Lower leg skin (tissue), 4 donors: ENCODE results near the gene SAAL1. TPM values are rescaled to one million over a fixed set of nuclear protein-coding genes. Genes with fewer than 3 reads are reported as not detected.

Experiments
- DNase-seq, 2 donors: peaks; one replicate each; pipeline ENCODE4 v3.0.0-alpha.2; 2019; ENCODE audit warnings: low spot score in 2 of 2
- H3K4me3 ChIP-seq: fragments of 200-600 bp; sonication (generic); 2 replicates; pipeline ENCODE4 v1.5.1; 2017; ENCODE audit warnings: mild to moderate bottlenecking, low read depth; ENCODE audit not compliant: poor library complexity, severe bottlenecking
- POLR2A ChIP-seq, 2 donors: fragments of 450-650 bp; IDR thresholded peaks; one replicate each; pipeline ENCODE4 v1.6.1; 2016 to 2017; ENCODE audit warnings: antibody characterized with exemption in 2 of 2, mild to moderate bottlenecking in 1 of 2, moderate library complexity in 1 of 2
- WGBS, 2 donors: methylation state at CpG; one replicate each; pipeline ENCODE4 v1.1.5; 2018; 5-methylcytosine and 5-hydroxymethylcytosine counted together
- intact Hi-C: fragments of 100-400 bp; cut with DNase I; formaldehyde crosslinking; loops from one replicate; pipeline ENCODE4 v1.15.0; 2023; ENCODE audit warnings: low total_unique reads
- total RNA-seq, 4 donors: library from RNA; depleted of rRNA; stranded (reverse); fragments of >200 nt; gene quantifications; one replicate each; pipeline ENCODE4 v1.1.0, GENCODE V29; 2016
- TF ChIP-seq, protein P1 (sequence below), 3 donors: fragments of 450-650 bp; IDR thresholded peaks; one replicate each; pipeline ENCODE4 v1.5.1; 2016; ENCODE audit warnings: antibody characterized with exemption in 3 of 3, mild to moderate bottlenecking in 3 of 3, moderate library complexity in 2 of 3

The SAAL1 gene, protein sequence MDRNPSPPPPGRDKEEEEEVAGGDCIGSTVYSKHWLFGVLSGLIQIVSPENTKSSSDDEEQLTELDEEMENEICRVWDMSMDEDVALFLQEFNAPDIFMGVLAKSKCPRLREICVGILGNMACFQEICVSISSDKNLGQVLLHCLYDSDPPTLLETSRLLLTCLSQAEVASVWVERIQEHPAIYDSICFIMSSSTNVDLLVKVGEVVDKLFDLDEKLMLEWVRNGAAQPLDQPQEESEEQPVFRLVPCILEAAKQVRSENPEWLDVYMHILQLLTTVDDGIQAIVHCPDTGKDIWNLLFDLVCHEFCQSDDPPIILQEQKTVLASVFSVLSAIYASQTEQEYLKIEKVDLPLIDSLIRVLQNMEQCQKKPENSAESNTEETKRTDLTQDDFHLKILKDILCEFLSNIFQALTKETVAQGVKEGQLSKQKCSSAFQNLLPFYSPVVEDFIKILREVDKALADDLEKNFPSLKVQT
- 10 to 100 TPM in 3 of 4 donors, 1 to 10 TPM in 1; 7.2 to 13.7 (median 11.5) TPM for total RNA-seq

DNA sequence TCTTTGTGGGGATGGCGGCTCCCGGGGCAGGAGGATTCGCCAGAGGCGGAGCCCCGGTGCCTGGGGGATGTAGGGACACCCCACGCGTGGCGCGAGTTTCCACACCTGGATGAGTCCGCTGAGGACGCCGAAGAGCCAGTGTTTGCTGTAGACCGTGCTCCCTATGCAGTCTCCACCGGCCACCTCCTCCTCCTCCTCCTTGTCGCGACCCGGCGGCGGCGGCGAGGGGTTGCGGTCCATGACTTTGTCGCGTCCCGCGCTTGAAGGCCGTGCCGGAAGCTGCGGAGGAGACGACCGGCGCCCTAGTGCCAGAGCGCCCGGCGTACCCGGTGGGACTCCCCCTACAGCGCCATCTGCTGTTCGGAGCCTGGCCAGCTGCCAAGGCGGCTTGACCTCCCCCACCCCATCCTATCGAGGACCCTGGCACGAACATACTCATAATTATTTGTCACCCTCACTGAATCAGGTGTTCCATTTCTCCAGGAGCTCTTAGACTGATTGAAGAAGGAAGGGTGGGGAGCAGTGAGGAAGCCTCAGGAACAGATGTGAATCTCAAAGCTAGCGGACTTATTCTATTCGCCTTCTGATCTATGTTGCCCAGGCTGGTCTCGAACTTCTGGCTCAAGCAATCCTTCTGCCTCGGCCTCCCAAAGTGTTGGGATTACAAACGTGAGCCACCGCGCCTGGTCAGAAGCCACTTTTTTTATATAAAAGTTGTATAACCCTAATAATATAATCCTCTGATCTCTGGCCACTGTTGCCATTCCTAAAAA is at the start of gene SAAL1:
TSS of gene SAAL1 (minus strand) at position 281 of the 773 bp plus-strand sequence. CDS start at position 240, 41 bp downstream.
- peak; percentile 65 to 95 for DNase-seq
- intact Hi-C loops, result loop anchor here (10.0 kb wide), 1 partner anchor 101 kb away; no protein-coding TSS in a partner anchor
- peak within 1 kb of the TSS; percentile 93 for H3K4me3 ChIP-seq
- TF ChIP-seq POLR2A (IDR thresholded peaks at IDR 0.05), result no peak
- TF ChIP-seq, protein P1, sequence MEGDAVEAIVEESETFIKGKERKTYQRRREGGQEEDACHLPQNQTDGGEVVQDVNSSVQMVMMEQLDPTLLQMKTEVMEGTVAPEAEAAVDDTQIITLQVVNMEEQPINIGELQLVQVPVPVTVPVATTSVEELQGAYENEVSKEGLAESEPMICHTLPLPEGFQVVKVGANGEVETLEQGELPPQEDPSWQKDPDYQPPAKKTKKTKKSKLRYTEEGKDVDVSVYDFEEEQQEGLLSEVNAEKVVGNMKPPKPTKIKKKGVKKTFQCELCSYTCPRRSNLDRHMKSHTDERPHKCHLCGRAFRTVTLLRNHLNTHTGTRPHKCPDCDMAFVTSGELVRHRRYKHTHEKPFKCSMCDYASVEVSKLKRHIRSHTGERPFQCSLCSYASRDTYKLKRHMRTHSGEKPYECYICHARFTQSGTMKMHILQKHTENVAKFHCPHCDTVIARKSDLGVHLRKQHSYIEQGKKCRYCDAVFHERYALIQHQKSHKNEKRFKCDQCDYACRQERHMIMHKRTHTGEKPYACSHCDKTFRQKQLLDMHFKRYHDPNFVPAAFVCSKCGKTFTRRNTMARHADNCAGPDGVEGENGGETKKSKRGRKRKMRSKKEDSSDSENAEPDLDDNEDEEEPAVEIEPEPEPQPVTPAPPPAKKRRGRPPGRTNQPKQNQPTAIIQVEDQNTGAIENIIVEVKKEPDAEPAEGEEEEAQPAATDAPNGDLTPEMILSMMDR (IDR thresholded peaks at IDR 0.05), result no peak
- WGBS, 2 donors, result 4 to 6% methylated on average over 32 to 48 of the region's 48 CpGs

DNA sequence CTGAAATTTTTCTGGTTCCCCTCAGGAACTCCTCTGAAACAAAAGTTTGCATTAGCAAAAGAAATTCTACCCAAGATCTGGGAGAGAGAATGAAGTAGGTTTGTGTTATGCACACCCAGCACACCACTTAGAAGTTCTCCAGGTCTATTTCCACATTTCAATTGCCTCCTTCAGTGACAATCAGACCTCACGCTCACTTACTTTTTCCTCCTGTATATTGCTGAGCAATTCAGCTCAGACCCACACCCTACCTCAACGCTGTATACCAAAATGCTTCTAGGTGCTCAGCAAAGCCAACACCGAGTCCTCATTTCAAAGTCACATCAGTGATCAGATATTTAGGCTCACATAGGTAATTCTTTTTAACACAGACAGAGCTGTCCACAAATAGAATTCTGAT is 45.7 kb upstream of the SAAL1 start:
- H3K4me3 ChIP-seq, result no peak overlapping the region
- DNase-seq, result no peak
- WGBS, 2 donors, result 87 to 89% methylated on average over 3 of the region's 3 CpGs
- intact Hi-C loops, result no loop called here
- TF ChIP-seq, protein P1 (IDR thresholded peaks at IDR 0.05), result no peak
- no peak for TF ChIP-seq POLR2A (IDR thresholded peaks at IDR 0.05)

DNA sequence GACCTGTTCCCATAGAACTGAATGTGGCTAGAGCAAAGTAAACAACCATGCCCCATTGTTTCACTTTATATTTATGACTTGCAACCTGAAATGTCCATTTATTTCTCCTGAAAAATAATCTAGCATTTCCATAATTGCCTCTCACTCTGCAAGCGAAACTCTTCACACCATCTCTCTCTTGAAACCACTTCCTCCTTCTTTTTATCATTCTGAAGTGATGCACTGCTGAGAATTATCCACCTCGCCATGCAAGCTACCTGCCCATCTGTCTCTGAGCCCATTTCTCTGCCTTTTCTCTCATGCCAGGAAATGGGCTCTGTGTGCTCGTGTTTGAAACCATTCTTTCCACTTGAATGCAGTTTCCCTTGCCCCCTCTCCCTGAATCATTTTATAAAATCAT is 40.0 kb upstream of the SAAL1 start:
- WGBS, 2 donors, result 54 to 59% methylated on average over 3 of the region's 3 CpGs
- no peak for DNase-seq
- intact Hi-C loops, result no loop called here
- no peak overlapping the region for H3K4me3 ChIP-seq
- TF ChIP-seq, protein P1 (IDR thresholded peaks at IDR 0.05), result no peak
- TF ChIP-seq POLR2A (IDR thresholded peaks at IDR 0.05), result no peak

DNA sequence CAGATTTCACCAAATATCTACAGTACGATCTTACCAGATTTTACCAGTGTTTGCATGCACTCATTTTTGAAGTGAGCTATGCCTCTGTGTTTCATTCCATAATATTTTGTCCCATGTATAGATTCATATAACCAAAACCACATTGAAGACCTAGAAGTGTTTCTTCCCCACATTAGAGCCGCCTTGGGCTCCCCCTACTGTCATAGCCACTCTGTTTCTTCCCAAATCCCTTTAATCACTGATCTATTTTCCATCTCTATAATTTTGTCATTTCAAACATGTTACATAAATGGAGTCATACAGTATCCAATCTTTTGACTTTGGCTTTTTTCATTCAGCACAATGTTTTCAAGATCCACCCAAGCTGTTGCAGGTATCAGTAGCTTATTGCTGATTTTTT is 39.1 kb upstream of the SAAL1 start:
- TF ChIP-seq, protein P1 (IDR thresholded peaks at IDR 0.05), result no peak
- no peak for TF ChIP-seq POLR2A (IDR thresholded peaks at IDR 0.05)
- H3K4me3 ChIP-seq, result no peak overlapping the region
- intact Hi-C loops, result no loop called here
- DNase-seq, result no peak
- WGBS, 2 donors, result 55 to 69% methylated on average over 2 of the region's 2 CpGs

DNA sequence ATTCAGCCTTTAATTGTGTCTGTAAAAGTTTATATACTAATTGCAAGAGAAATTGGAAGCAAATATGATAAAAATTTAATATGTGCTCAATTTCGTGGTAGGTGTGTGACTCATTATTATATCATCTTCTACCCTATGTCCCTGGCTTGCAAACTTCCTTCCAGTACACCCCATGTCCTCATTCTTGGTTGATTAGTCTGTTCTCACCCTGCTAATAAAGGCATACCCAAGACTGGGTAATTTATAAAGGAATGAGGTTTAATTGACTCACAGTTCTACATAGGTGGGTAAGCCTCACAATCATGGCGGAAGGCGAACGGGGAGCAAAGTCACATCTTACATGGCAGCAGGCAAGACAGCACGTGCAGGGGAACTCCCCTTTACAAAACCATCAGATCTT is 38.4 kb upstream of the SAAL1 start:
- TF ChIP-seq, protein P1 (IDR thresholded peaks at IDR 0.05), result no peak
- TF ChIP-seq POLR2A (IDR thresholded peaks at IDR 0.05), result no peak
- H3K4me3 ChIP-seq, result no peak overlapping the region
- WGBS, 2 donors, result 56 to 70% methylated on average over 5 of the region's 5 CpGs
- no peak for DNase-seq
- intact Hi-C loops, result no loop called here
